DMS53 treated with DMSO at 0.1 percent for 48 hours (cell line): ENCODE data around the gene C2orf92.
"Not testable (repeated sequence)": the region's sequence is repeated elsewhere in the genome, so short reads cannot be mapped to it uniquely, and the experiment has no call there.

Source experiments
- DNase-seq: peaks from one replicate; lab custom pipeline; 2025; ENCODE audit not compliant: unreplicated experiment; lab: John Stamatoyannopoulos, UW

Gene C2orf92

GRCh38 chr2:97669448-97669847 lies at the start of gene C2orf92:
Gene C2orf92 (plus strand): TSS chr2:97669713. CDS start chr2:97669789, 76 bp downstream.
- no peak for DNase-seq

GRCh38 chr2:97620492-97620891 lies 49.0 kb upstream of the C2orf92 start:
- DNase-seq, result not testable (repeated sequence)

GRCh38 chr2:97622976-97623375 lies 46.5 kb upstream of the C2orf92 start:
- not testable (repeated sequence) for DNase-seq

- DNase-seq, result not testable (repeated sequence)
These were observed 44.0 kb upstream of the C2orf92 start for GRCh38 chr2:97625354-97626048.

GRCh38 chr2:97626049-97626430 lies 43.5 kb upstream of the C2orf92 start:
- DNase-seq, result not testable (repeated sequence)

- DNase-seq, result no peak
These were observed 25.3 kb upstream of the C2orf92 start for GRCh38 chr2:97644023-97644717.

GRCh38 chr2:97645112-97645694 lies 24.3 kb upstream of the C2orf92 start:
- peak; percentile 55 for DNase-seq

- peak; percentile 100 for DNase-seq
These were observed 23.6 kb upstream of the C2orf92 start, which contains the start of gene COX5B for GRCh38 chr2:97645695-97646629. Gene COX5B (plus strand): TSS chr2:97646062. CDS start chr2:97646087, 25 bp downstream.

GRCh38 chr2:97646977-97647376 lies 22.5 kb upstream of the C2orf92 start:
- DNase-seq, result no peak

- no peak for DNase-seq
These were observed 18.4 kb upstream of the C2orf92 start for GRCh38 chr2:97651114-97651513.

GRCh38 chr2:97653473-97653872 lies 16.0 kb upstream of the C2orf92 start:
- DNase-seq, result no peak

GRCh38 chr2:97653874-97654273 lies 15.6 kb upstream of the C2orf92 start:
- DNase-seq, result no peak

GRCh38 chr2:97654309-97654708 lies 15.2 kb upstream of the C2orf92 start:
- DNase-seq, result no peak

- no peak for DNase-seq
These were observed 14.7 kb upstream of the C2orf92 start for GRCh38 chr2:97654791-97655190.

GRCh38 chr2:97656129-97656755 lies 13.3 kb upstream of the C2orf92 start:
- DNase-seq, result no peak

- DNase-seq, result no peak
These were observed 12.5 kb upstream of the C2orf92 start for GRCh38 chr2:97656905-97657587.

- no peak for DNase-seq
These were observed 11.4 kb upstream of the C2orf92 start for GRCh38 chr2:97657986-97658690.

GRCh38 chr2:97658691-97659157 lies 10.8 kb upstream of the C2orf92 start:
- no peak for DNase-seq
